Fibroblast of skin of abdomen (primary cell): ENCODE measurements around the gene ADGRV1.
A peak's percentile ranks its signal among the peaks of the same experiment; 100 is the strongest.

Source experiments
- DNase-seq: peaks from one replicate; pipeline ENCODE4 v3.0.0-alpha.2; 2013

The ADGRV1 gene

DNA sequence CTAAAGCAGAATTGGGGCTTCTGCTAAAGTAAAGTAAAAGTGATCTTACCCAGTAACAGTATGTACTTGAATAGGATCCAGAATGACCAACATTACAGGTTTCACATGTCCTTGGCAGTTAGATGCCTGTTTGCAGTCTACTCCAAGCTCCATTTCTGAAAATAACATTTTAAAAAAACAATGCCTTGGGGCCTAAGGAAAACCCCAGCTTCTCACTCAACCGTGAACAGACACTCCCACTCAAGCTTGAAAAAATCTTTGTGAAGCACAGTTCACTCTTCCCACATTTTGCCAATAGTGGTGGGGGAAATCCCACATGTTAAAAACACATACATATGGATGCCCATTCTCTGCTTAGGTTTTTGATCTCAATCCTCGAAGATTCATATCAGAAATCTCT is 520.4 kb downstream of the ADGRV1 start:
- no peak for DNase-seq

- no peak for DNase-seq
Measured at GRCh38 chr5:91089758-91090157, 531.2 kb downstream of the ADGRV1 start.

- no peak for DNase-seq
Measured at GRCh38 chr5:91090995-91091394, 532.4 kb downstream of the ADGRV1 start.

DNA sequence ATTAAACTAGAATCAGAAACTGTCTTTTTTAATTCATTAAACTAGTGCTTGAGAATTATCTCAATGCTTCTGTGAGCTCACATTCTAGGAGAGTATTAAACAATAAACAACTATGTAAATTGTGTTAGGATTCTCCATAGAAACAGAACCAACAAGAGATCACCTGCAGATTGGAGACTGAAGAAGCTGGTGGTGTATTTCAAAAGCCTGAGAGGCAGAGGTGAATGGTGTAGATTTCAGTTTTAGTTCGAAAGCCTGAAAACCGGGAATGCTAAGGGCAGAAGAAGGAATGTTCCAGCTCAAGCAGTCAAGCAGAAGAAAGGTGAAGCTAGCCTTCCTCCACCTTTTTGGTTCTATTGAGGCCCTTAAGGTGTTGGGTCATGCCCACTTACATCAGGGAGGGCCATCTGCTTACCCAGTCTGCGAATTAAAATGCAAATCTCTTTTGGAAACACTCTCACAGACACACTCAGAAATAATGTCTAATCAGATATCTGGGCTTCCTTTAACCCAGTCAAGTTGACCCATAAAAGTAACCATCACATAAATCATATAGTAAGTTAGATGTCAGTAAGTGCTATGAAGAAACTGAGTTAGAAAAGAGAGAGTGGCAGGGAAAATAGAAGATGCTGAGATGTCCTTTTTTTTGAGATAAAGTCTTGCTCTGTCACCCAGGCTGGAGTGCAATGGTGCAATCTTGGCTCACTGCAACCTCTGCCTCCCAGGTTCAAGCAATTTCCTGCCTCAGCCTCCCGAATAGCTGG is 533.1 kb downstream of the ADGRV1 start:
- DNase-seq: no peak

GRCh38 chr5:91092859-91093783 is 534.5 kb downstream of the ADGRV1 start:
- no peak for DNase-seq

- DNase-seq: no peak
Measured at GRCh38 chr5:91095313-91095712, 536.7 kb downstream of the ADGRV1 start.

DNA sequence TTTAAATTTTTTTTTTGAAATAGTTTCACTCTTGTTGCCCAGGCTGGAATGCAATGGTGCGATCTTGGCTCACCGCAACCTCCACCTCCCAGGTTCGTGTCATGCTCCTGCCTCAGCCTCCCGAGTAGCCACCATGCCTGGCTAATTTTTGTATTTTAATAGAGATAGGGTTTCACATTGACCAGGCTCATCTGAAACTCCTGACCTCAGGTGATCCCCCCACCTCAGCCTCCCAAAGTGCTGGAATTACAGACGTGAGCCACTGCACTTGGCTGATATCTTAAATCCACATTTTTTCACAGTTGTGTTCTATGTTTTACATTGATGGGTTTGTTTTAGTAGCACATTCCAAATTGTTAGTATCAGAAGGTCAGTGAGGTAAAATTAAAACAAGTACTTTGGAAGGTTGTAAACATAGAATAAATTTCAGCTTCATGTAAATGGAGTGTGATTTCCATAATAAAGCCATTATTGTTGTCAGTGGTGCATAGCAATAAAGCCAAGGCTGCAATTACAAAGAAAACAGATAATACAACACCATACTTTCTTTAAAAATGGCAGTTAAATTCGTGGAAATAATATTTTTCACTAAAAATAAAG is 537.3 kb downstream of the ADGRV1 start:
- no peak for DNase-seq

- peak; percentile 55 for DNase-seq
Measured at GRCh38 chr5:91098541-91098940, 539.9 kb downstream of the ADGRV1 start.

- DNase-seq: peak; percentile 80
Measured at GRCh38 chr5:91101600-91102379, 543.2 kb downstream of the ADGRV1 start.

- no peak for DNase-seq
Measured at GRCh38 chr5:91103353-91104061, 544.9 kb downstream of the ADGRV1 start.

DNA sequence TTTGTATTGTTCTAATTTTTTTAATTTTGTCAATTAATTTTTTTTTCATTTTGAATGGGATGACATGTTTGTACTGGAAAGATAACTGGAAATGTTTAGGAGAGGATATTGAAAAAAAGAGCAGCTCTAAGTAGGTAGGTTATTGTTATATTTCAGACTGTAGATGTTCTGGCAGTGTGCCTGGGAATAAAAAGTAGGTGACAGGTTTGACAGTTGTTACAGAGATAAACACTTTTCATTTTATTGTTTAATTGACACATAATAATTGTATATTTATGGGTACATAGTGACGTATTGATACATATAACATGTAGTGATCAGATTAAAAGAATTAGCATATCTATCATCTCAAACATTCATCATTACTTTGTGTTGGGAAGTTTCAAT is 545.5 kb downstream of the ADGRV1 start:
- DNase-seq: no peak

DNA sequence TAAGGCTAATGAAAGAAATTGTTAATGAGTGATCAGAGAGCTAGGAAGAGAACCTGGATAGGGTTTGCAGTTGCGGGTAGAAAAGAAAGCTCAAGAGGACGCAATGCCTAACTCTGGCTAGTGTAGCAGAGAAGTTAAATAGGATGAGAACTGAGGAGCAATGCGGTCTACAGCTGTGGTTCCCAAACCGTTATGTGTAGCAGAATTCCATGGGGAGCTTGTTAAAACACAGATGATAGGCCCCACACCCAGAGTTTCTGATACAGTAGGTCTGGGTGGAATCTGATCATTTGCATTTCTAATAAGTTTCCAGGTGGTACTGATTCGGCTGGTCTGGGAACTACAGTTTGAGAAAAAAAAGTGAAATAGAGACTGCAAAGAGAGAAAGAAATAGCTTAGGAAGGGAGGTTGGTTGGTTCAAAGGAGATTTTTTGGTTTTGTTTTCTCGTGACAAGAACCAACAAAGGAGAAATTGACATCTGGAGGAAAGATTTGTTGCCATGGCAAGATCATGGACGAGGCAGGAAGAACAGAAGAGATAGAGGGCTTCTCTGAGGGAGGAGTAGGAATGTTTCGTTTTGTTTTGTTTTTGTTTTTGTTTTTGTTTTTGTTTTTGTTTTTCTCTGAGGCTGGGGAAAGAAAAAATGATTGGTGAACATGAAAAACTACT is 548.4 kb downstream of the ADGRV1 start:
- DNase-seq: no peak

DNA sequence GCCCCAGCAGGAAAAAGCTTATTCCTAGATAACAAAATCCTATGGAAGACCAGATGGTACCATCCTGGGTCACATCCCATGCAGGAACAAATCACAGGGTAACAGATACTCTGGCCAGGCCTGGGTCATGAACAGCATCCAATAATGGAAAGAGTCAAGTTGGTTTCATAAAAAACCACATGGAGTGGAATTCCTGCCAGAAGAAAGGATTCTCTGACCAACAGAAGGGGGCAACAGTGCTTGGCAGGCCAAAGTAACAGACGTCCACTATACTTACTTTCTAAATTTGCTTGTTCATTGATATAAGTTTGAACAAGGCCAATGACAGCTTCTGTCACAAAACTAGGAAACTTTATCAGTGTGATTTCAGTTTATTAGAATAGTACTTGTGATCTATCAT is 551.0 kb downstream of the ADGRV1 start:
- no peak for DNase-seq

- peak; percentile 62 for DNase-seq
Measured at GRCh38 chr5:91110686-91111085, 552.1 kb downstream of the ADGRV1 start.

DNA sequence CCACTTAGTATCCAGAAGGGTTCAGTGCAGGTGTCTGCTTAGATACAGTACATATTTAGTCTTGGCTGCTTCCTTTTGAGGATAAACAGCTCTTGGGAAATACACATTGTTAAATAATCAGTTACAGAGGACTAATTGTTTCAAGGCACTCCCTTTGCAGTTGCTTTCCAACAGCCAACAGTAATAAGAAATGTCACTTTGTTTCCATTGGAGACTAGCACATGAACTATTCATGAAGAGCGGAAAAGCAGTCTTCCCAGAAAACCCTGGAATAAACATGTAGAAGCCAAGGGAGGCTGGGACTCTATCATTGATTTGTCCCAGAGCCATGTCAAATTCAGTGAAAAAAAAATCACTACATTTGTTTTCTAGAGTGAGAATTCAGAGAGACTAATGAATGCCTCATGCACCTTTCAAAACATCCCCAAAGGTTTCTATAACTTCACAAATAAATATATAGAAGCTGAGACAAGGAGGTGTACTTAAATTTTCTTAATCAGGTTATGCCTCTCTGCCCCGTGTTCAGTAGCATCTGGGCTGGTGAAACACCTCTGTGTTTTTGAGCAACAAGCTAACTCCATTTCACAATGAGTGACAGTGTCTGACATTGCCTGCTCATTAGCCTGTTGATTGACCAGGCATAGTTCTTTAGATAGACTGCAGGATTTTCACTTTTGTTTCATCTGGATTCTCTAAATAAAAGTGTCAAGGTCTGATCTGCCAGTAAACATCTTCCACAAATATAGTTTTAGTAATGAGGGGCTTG is 553.1 kb downstream of the ADGRV1 start:
- DNase-seq: no peak

- no peak for DNase-seq
Measured at GRCh38 chr5:91114658-91115057, 556.1 kb downstream of the ADGRV1 start.

- DNase-seq: no peak
Measured at GRCh38 chr5:91118354-91118753, 559.8 kb downstream of the ADGRV1 start.

GRCh38 chr5:91118796-91119195 is 560.2 kb downstream of the ADGRV1 start:
- peak; percentile 24 for DNase-seq

DNA sequence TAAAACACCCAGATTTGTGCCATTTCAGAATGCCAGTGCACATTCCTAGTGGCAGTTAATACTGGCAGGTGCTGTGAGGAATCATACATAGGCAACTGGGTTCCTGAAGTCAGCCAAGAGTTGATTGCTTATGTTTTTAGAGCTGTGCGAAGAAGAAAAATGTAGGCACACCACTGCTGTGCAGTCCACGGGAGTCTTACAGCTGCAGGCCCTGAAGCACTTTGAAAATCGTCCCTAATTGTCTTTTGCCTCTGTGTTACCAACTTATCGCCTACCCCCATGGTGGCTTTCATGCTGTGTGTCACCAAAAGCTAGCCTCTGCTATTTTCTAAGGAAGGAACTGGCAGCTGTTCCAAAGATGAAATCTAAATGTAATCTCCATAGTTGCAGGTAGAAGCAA is 560.6 kb downstream of the ADGRV1 start:
- DNase-seq: no peak
